Ishikawa (cell line): ENCODE measurements around the gene YTHDF1.

Source experiments
- EP300 ChIP-seq: IDR thresholded peaks from 2 replicates; pipeline ENCODE4 v1.6.1; 2012; ENCODE audit warnings: borderline replicate concordance
- RAD21 ChIP-seq: IDR thresholded peaks from 2 replicates; pipeline ENCODE4 v1.6.1; 2012; ENCODE audit warnings: low read depth
- TF ChIP-seq, protein P1 (sequence below): IDR thresholded peaks from 2 replicates; pipeline ENCODE4 v1.6.1; 2012
- TF ChIP-seq, protein P2 (sequence below): IDR thresholded peaks from 2 replicates; pipeline ENCODE4 v1.6.1; 2012; ENCODE audit warnings: low read depth, mild to moderate bottlenecking

DNA sequence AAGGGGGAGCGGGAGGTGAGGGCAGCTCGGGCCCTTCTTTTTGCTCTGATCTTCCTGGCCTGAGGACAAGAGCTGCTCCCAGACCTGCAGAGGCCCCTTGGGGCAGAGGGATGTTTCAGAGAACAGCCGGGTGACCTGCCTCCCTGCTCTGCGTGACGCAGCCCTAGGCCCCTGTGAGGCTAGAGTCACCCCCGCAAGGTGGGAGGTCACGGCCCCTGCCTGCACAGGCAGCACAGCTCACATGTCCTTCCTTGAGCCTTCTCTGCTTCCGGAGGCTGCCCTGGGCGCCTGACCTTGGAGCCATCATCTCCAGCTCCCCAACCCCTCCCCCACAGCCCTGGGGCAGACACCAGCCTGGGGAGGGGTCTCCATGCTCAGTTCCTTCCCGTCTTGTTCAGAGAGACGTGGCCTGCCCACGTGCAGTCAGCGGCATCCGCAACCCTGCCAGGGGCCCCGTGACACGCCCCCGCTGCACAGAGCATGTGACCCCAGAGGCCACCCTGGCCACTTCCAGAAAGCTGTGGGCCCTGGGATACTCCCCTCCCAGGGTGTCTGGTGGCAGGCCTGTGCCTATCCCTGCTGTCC is 19.6 kb upstream of the YTHDF1 start, which contains the start of gene BIRC7:
- no peak for TF ChIP-seq EP300
- TF ChIP-seq, protein P1, sequence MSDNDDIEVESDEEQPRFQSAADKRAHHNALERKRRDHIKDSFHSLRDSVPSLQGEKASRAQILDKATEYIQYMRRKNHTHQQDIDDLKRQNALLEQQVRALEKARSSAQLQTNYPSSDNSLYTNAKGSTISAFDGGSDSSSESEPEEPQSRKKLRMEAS = no peak
- TF ChIP-seq, protein P2, sequence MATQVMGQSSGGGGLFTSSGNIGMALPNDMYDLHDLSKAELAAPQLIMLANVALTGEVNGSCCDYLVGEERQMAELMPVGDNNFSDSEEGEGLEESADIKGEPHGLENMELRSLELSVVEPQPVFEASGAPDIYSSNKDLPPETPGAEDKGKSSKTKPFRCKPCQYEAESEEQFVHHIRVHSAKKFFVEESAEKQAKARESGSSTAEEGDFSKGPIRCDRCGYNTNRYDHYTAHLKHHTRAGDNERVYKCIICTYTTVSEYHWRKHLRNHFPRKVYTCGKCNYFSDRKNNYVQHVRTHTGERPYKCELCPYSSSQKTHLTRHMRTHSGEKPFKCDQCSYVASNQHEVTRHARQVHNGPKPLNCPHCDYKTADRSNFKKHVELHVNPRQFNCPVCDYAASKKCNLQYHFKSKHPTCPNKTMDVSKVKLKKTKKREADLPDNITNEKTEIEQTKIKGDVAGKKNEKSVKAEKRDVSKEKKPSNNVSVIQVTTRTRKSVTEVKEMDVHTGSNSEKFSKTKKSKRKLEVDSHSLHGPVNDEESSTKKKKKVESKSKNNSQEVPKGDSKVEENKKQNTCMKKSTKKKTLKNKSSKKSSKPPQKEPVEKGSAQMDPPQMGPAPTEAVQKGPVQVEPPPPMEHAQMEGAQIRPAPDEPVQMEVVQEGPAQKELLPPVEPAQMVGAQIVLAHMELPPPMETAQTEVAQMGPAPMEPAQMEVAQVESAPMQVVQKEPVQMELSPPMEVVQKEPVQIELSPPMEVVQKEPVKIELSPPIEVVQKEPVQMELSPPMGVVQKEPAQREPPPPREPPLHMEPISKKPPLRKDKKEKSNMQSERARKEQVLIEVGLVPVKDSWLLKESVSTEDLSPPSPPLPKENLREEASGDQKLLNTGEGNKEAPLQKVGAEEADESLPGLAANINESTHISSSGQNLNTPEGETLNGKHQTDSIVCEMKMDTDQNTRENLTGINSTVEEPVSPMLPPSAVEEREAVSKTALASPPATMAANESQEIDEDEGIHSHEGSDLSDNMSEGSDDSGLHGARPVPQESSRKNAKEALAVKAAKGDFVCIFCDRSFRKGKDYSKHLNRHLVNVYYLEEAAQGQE = no peak
- no peak for TF ChIP-seq RAD21
